ENCODE data around the gene FUT7.

DNA sequence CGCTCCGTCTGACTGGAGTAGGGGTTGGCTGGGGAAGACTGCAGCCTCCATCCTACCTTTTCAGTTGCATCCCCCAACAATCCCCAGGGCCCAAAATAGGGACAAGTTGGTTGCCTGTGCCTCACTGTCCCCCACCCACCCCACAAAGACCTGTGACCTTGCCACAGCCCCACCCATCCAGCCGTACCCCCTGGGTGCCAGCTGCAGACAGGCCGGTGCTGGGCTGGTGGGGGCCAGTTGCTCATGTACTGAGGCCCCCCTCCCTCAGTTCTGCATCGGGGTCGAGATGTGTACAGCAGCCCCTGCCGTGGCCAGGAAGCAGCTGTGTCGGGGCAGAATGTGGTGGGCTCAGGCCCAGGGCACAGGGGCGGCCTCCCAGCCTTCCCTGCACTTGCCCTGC is 48.7 kb downstream of the FUT7 start:
- TF ChIP-seq, protein P1, sequence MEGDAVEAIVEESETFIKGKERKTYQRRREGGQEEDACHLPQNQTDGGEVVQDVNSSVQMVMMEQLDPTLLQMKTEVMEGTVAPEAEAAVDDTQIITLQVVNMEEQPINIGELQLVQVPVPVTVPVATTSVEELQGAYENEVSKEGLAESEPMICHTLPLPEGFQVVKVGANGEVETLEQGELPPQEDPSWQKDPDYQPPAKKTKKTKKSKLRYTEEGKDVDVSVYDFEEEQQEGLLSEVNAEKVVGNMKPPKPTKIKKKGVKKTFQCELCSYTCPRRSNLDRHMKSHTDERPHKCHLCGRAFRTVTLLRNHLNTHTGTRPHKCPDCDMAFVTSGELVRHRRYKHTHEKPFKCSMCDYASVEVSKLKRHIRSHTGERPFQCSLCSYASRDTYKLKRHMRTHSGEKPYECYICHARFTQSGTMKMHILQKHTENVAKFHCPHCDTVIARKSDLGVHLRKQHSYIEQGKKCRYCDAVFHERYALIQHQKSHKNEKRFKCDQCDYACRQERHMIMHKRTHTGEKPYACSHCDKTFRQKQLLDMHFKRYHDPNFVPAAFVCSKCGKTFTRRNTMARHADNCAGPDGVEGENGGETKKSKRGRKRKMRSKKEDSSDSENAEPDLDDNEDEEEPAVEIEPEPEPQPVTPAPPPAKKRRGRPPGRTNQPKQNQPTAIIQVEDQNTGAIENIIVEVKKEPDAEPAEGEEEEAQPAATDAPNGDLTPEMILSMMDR (conservative IDR thresholded peaks at IDR 0.05; ENCODE audit: low read depth, low read length), result no peak
- TF ChIP-seq EZH2 (IDR thresholded peaks at IDR 0.05; ENCODE audit: borderline replicate concordance, low read depth, low read length, poor library complexity, severe bottlenecking), result no peak
